Stimulated activated naive CD8-positive, alpha-beta T cell treated with anti-CD3 and anti-CD28 coated beads, Interleukin-15, Interleukin-2, amounts not matched to agents 100 U/mL and 50 U/mL, for 24 hours (primary cell): Measurements from ENCODE around the gene SOX2.

Experiments
- ATAC-seq: fragments of 150-1000 bp; cut with Tn5 transposase; one replicate; pipeline ENCODE4 v1.10.0; 2021
- DNase-seq: peaks from one replicate; pipeline ENCODE4 v3.0.0; 2021

Gene SOX2

DNA sequence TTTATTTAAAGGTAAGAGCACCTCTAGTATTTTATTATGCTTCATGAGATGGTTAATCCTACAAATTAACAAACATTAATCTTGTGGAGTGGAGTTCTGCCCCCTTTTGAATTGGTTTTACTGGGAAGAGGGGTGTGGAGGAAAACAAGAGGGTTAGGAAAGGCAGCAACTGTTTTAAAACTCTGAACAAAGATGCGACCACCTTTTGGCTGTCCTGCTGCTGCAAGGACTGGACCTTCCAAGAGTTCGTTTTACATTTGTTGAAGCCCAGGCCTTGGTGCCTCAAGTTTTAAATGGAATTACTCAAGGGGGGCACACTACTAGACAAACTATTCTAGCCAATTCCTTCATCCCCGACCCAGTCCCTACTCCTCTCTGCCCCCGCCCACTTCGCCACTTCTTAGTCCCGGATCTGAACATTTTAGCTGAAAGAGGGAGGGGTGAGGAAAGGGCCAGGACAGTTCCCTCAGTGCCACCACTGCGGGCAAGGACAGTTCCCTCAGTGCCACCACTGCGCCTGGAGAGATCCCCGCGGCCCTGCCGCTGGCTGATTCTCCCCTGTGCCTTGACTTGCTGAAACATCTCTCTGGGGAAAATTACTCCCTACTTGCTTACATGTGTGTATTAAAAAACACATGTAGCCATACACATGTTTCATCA lies 11.2 kb downstream of the SOX2 start:
- no peak for ATAC-seq
- no peak for DNase-seq

DNA sequence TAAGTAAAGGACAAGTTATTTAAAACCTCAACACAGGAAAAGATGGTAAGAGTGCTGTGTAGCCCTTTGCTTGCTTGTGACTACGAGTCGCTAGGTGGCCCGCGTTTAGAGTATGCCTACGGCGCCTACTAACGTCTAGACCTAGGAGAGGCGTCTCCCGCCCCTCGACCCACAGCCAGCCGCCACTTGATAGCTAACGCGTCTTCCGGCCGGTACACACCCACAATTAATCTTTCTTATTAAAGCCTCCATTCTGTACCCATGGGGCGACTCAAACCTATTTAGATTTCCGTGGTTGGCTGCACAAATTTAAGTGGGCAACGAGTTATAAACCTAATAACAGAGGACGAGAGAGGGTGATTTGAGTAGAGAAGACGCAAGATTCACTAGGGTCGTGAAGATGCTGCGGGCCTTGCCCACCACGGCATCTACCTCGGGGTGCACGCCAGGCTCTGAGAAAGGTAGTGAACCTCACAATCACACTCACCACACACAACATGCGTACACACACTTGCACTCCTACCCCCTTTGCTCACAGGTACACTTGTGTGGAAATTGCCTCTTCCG lies 12.0 kb downstream of the SOX2 start:
- DNase-seq (no peak), ATAC-seq (no peak)

DNA sequence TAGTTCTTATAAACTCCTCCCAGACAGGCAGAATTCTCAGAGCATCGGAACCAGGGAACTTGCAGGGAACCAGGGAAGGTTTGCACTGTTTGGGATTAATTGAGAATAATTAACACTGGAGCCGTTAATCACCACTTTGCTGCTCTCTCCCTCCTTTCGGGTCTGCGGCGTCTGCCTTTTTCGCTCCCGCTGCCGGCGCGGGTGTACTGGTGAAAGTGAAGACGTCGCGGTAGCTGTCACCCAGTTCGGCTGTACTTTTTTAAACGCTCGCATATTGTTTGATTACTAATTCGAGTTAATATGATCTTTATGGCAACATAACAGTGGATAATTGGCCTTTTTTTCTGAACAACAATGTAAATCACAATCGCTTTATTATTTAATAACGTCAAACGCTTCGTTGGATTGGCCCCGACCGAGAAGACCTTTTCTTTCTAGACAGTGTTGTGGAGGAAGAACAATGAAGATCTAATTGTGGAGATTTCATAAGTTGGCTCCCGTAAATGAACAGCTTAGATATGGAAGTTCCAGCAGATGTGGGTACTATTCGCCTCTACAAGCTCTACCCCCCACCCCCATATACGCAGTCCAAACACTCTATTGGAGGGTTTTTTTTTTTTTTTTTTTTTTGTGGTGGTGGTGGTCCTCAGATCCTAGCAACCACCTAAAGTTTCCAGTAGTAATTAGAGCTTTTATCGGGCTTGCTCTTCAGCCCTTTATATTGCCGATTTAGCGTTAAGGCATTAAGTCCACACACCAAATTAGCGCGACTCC lies 12.7 kb downstream of the SOX2 start:
- no peak for ATAC-seq

DNA sequence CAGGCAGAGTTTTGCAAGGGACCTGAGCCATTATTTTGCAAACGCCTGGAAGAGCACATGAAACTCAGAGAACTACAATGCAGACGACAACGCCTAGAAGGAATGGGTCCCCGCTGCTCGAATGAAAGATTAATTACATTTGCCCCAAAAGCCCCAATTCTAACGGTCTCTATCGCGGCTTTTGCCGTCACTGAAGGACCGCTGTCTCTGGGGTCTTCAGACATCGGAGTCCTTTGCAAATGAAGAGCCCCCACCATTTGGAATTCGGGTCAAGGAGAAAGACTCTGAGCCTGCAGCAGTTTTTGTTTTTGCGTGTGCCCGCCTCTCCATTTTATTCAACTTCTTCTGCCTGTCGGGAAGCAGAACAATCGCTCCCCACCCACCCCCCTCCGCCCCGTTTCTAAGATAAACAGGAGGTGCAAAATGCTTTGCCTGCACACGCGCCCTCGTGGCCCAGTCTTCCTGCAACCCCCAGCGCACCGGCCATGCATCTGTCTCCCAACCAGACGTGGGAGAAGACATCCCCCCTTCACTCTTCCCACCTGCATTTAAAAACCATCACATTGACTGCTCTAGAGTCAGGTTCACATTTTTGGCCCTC lies 13.5 kb downstream of the SOX2 start:
- DNase-seq: no peak
- no peak for ATAC-seq

More for the DNA sequence above, 12.7 kb downstream of the SOX2 start:
- DNase-seq: no peak

DNA sequence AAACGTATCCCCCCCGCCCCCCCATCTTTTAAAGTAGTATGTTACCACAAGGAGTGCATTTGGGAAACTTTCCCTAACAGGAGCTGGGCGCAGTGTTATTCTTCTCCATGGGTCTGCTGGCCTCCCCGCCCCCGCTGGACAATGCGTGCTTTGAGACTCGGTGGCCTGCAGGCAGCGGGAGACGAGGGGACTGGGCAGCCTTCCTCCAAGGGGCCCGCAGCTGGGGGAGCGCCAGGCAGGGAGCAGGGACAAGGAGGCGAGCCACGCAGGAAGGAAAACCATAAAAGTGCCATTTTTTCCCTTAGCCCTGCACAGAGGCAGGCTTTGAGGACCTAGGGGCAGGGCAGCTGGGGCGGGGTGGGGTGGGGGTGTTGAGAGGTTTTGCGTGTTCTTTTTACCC lies 14.1 kb downstream of the SOX2 start:
- ATAC-seq (no peak), DNase-seq (no peak)

DNA sequence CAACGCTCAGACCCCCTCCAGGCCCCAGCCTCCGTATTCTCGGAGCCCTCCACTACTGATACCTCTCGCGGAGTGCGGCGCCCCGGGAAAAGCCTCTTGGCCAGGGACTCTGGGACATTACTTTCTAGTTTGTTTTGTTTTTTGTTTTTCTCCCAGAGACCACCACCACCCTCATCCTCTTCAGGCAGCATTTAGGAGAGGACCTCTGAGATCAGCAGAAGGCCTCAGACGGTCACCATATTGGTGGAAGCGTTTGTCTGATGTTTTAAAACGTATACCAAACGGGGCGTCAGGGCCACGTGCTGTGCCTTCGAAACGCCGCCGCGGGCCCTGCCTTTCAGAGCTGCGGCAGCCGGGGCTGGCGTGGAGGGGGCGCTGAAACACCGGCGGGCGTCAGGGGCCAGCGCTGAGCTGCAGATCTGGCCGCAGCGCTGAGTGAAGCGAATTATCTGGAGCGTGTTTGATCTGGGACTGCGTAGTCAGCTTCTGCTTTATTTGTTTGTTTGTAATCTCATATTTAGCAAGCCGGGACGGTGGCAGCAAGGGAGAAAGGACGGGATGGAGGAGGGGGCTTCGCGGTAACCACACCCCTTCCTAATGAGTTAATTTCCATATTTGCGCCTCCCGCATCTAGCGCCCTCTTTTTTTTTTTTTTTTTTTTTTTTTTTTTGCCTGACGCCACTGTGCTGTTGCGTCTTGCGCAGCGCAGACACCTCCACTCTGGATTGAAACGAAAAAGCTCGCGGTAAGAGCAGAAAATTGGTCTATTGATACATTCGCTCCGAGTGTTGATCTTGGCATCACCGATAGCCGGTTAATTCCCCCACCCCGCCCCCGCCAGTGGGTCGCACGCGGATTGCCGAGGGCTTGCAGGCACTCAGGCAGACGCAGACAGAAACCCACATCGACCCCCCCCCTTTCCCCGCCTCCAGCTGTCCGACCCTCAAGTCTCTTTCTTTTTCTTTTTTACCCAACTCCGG lies 14.9 kb downstream of the SOX2 start:
- ATAC-seq: no peak
- no peak for DNase-seq

DNA sequence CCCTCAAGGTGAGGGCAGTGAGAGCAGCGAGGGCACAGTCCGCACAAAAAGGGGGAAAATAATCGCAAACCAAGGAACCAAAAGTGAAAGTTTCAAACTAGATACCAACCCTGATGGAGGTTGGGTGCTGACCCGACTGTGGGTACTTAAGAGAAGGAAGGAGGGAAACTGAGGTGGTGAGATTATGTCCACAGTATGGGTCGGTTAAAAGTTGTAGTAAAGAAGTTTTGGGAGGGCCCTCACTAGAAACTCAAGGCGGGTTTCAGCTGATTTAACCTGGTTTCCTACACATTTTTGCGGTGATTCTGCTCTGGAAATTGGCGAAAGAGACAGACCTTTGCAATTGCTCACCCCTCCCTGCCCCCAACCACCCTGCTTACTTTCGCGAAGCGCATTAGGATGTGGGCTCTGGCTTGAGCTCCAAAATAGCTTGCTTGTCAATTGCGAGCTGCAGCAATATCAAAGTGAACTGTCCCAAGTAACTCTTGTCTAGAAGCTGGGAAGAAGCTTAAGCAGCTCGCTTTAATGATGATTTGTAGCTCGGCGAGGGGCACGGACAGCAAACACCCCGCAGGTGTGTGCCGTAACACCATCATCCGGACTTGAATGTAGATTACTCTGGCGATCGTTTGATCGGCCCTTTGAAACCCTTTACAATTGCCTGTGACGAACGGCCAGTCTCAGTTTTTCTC lies 15.8 kb downstream of the SOX2 start:
- no peak for ATAC-seq
- DNase-seq: no peak

DNA sequence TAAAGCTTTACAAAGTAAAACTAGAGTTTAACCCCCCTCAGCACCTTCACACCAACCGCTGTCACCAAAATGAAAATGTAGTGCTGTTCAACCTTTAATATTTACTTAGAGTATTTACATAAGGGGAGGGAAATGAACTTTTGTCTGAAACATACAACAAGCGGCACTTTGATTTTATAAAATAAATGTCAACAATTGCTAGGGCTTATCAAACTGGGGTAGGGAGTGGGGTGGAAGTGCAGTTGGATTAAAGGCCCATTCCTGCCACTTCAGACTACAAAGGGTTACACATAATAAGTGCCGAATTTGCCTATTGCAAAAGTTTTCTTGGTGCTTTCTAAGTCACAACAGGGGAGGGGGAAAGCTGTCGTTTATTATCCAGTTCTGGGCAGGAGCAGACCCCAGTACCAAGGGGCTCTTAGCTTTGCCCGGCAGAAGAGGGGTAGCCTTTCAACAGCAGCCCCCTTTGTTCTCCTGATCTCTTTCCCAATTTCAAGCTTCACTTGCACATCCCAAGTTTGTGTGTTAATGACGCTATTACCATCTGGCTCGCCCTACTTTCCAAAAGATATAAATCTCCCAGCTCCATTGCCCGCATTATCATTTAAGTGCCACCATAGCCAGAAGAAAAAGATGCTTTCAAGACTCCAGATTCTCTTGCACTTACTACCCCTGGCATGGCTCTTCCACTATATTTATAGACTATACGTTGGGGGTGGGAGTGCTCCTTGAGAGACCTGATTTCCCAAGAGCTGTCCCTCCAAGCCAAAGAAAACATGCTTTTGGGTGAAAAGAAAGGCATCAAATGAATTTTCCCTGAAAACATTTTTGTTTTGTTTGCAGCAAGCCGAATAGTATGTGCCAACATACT lies 17.0 kb downstream of the SOX2 start:
- DNase-seq (no peak), ATAC-seq (no peak)

DNA sequence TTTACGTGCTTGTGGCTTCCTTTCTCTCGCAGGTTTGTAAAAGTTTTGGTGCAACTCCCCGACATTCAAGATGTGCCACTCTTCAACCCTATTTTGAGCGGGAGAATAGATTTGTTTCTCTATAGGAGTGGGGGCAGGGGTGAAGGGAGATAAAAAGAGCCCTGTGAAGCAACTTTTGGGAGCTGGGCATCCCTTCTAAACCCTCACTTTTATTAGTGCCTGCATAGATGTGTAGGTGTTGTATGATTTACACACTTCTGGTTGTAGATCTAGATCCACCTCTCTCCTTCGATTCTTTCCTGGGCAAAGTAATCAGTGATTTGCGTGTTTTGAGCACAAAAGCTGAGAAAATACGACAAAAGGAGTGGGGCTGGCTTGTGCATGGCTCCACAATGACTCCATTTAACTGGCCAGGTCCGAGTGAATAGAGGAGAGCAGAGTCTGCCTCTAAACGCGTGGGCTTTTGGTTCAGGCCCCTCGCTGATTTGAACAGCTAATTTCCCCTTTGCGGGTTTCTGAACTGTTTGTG lies 17.7 kb downstream of the SOX2 start:
- ATAC-seq (no peak), DNase-seq (no peak)

DNA sequence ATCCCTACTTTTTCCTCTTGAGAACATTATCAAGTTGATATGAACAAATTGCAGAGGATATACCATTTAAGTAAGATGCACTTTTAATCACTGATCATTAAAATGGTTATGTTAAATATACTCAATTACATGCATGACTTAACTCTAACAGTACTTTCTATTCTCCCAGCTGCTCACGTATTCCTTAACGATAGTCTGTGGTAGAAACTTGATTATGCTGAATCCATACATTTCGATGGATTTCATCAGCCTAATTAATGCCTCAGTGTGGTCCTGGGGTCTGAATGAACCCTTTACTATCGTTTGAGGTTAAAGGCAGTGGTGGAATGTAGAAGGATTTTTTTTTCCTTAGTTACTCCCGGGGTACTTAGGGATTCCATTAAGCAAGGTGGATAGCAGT lies 18.6 kb downstream of the SOX2 start:
- DNase-seq (no peak), ATAC-seq (no peak)

DNA sequence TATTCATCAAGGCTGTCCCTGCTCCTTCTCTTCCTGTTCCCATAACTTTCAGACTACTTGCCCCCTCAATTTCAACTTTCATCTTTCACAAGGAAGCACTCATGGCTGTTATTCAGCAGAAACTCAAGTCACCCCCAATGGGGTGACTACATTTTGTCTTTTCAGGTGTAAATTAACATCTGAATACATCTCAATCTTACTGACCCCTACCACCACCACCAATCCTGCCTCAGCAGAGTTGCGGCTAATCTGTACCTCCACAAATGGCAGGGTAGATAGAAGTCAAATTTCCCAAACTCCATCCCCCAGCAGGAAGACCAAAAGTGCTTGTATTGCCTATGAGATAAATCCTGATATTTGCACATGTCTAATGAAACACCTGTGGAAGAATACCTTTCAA lies 19.2 kb downstream of the SOX2 start:
- ATAC-seq (no peak), DNase-seq (no peak)

DNA sequence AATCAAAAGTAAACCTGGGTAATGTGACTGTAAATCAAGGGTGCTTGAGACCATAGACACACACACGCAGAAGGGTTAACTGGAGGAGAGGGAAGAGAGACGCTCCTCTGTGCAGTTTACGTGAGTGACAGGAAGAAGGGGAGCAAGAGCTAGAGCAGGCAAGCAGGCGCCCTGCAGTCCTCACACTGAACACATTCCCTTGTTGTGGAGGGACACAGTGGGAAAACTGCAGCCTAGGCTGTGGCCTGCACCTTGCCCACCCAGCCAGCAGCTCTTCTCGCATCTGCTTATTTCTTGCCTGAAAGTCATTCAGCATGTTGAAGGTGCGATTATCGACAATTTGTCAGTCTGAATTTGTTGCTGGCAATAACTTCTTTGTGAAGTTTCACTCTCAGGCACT lies 24.2 kb downstream of the SOX2 start:
- no peak for DNase-seq

DNA sequence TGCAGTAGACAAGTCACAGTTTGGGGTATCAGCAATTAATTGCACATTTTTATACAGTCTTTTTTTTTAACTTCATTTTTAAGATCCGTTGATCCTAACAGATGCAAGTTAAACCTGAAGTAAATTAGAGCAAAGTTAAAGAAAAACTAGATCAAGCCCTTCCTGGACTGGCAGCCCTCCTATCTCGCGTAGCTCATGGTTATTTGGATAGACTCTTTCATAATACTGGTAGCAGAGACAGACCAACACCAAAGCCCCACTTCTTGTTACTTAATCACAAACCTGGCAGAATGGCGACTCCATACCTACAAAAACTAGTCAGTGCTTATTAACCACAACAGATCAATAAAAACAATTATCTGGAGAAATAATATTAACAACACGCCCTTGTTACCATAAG lies 26.8 kb downstream of the SOX2 start:
- no peak for DNase-seq
- ATAC-seq: no peak

More for the DNA sequence above, 24.2 kb downstream of the SOX2 start:
- ATAC-seq: no peak

DNA sequence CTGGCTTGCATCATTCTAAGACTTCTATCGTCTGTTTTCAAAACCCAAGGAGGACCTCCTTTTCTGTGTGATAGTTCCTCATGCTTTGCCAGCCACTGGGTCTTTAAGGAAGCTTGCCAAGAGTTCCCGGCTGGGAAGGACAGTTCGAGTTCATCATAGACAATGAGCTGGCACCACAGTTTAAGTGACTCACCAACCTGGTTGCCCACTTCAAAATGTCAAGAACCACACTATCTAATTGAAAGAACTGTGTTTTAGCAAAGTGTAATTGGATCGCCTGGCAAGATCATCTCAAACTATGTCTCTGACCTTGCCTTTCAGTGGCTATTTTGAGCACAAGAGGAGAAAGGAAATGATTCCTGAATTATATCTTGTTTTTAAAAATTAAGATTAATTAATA lies 27.9 kb downstream of the SOX2 start:
- ATAC-seq (no peak), DNase-seq (no peak)

DNA sequence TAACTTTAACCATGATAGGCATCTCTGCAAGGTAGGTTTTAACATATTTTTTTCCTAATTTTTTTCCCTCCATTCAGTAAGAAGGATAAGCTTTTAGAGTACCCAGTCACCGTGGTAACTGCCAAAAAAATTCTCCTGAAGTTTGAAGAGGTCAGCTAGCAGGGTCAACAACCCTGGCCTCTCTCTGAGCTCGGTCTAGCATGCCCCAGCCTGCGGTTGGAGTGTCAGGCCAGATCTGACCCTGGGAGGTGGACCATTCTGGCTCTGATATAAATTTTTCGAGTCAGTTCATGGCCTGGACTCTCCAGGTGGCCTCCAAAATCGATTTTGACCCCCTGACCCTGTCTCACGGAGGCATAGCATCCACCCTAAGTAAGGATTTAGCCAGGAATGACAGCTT lies 29.7 kb downstream of the SOX2 start:
- ATAC-seq (no peak), DNase-seq (no peak)

DNA sequence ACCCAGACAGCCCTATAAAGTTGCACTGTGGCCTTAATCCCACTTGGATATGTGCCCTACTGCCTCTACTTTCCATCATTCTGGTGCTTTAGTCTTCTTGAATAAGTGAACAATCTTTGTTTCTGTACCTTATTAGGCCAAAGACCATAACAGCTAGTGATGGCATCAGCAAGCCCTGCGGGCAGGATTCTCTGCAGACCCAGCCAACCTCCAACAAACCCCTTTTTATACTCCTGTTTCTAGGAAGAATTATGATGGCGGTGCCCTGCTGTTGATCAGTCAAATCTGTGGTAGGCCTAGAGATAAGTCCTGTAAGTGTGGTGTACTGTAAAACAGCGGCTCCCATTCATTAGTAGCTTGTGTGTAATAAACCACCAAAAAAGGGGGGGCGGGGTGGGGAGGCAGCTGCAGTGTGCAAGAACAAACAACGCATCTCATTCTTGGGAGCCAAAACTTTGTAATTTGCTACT lies 40.5 kb downstream of the SOX2 start:
- ATAC-seq (no peak), DNase-seq (no peak)

DNA sequence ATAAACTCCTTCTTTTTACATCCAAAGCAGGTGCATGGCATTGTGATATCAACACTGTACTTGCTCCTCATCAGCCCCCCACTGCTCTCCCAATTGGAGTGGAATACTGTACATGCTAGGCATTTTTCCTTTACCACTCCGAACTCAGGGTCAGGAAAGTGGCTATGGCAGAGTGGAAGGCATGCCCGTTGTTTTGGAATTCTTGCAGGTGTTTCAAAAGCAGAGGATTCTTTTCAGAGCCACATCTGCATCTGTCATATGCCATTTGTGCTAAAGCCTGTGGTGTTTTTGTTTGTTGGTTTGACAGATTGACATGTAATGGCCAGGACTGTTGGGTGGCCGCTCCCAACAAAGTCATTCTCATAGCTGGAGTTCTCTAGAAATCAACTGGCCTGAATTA lies 41.7 kb downstream of the SOX2 start:
- ATAC-seq (no peak), DNase-seq (no peak)

DNA sequence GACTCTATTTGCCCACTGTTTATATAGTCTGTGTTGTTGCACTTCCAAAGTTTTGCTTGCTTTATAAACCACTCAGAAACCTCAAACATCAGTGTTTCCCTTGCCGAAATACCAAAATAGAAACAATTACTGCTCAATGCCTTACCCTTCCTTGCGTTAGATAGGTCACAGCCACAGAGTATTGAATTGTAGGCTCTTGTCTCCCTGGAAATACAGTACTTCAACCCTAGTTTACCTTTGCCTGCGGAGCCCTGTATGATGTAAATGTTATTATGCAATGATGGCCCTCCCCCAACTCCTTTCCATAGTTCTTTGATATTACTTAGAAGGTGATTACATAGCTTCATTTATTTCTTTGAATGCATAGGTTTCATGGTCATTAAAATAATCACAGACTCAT lies 44.2 kb downstream of the SOX2 start:
- ATAC-seq (no peak), DNase-seq (no peak)

DNA sequence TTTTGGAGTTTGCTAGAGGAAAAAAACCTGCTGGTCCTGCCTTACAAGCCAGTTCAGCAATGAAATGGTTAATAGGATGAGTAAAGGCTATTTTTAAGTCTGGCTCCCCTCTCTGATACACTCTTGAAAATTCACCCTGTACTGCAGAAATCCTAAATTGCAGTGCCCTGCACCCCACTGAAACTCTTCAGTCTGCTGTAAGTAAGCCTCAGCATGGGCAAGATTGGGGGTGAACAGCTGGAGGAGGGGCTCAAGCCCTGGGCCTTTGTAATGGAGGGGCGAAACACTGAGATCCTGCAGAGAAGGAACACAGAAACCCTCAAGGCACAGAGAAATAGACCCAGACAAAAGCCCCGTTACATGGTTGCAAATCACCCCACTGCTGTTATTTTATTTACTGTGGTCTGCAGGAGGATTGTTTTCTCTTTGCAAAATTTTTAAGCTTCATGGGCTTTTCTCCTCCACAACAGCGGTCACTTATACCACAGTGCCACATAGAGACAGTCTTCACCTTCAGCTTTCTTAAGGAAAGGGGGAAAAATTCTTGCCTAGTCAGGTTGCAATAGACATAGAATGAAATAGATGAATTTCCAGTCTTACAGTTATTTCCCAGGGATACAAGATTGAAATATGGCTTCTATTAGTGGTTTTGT lies 45.0 kb downstream of the SOX2 start:
- ATAC-seq (no peak), DNase-seq (no peak)
